Rectal smooth muscle tissue (tissue), 1 donor: ENCODE data around the gene CD8B2.

Experiments used
- H3K27ac ChIP-seq: one replicate; pipeline ENCODE4 v1.7.0; 2013; ENCODE audit warnings: low read depth, low read length, inconsistent platforms
- H3K27me3 ChIP-seq: one replicate; pipeline ENCODE4 v1.7.0; 2013; ENCODE audit warnings: low read length; ENCODE audit not compliant: control insufficient read depth, insufficient read depth
- H3K36me3 ChIP-seq: one replicate; pipeline ENCODE4 v1.7.0; 2013; ENCODE audit warnings: low read length; ENCODE audit not compliant: control insufficient read depth, insufficient read depth
- H3K4me1 ChIP-seq: one replicate; pipeline ENCODE4 v1.7.0; 2013; ENCODE audit warnings: low read length; ENCODE audit not compliant: control insufficient read depth, insufficient read depth
- H3K4me3 ChIP-seq: one replicate; pipeline ENCODE4 v1.7.0; 2013; ENCODE audit warnings: low read length
- H3K9ac ChIP-seq: one replicate; pipeline ENCODE4 v1.7.0; 2013; ENCODE audit warnings: low read length

CD8B2 gene

DNA sequence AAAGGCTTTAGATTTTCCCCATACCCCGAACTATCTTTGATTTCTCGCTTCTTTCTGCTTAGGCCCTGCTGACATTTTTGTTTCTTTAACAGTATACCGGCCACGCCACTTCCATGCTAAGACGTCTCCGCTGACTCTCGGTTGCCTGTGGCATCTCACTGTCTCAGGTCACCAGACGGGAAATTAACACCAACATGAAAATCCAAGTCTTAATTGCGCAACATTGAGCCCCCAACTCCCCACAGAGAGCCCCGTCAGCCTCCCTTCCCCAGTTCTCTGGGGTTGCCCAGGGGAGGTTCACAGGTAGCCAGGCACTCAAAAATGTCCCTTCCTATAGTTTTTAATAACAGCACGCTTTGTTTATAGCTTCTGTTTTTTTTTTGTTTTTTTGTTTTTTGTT is 30.2 kb downstream of the CD8B2 start:
- no peak overlapping the region for H3K4me3 ChIP-seq
- H3K27ac ChIP-seq, result no peak overlapping the region
- H3K9ac ChIP-seq, result no peak overlapping the region
- no peaks in the 10 kb centered on the region for H3K4me1 ChIP-seq
- H3K36me3 ChIP-seq, result no peaks in the 10 kb centered on the region
- H3K27me3 ChIP-seq, result no peaks in the 10 kb centered on the region

- Histone ChIP-seq H3K9ac (no peak overlapping the region), H3K27me3 (no peaks in the 10 kb centered on the region), H3K4me3 (no peak overlapping the region), H3K4me1 (no peaks in the 10 kb centered on the region), H3K36me3 (no peaks in the 10 kb centered on the region), H3K27ac (no peak overlapping the region)
Measured at GRCh38 chr2:106519767-106520166, 32.6 kb downstream of the CD8B2 start.

GRCh38 chr2:106521016-106521415 is 33.9 kb downstream of the CD8B2 start:
- Histone ChIP-seq H3K4me3 (no peak overlapping the region), H3K36me3 (no peaks in the 10 kb centered on the region), H3K4me1 (no peaks in the 10 kb centered on the region), H3K9ac (no peak overlapping the region), H3K27me3 (no peaks in the 10 kb centered on the region), H3K27ac (no peak overlapping the region)

DNA sequence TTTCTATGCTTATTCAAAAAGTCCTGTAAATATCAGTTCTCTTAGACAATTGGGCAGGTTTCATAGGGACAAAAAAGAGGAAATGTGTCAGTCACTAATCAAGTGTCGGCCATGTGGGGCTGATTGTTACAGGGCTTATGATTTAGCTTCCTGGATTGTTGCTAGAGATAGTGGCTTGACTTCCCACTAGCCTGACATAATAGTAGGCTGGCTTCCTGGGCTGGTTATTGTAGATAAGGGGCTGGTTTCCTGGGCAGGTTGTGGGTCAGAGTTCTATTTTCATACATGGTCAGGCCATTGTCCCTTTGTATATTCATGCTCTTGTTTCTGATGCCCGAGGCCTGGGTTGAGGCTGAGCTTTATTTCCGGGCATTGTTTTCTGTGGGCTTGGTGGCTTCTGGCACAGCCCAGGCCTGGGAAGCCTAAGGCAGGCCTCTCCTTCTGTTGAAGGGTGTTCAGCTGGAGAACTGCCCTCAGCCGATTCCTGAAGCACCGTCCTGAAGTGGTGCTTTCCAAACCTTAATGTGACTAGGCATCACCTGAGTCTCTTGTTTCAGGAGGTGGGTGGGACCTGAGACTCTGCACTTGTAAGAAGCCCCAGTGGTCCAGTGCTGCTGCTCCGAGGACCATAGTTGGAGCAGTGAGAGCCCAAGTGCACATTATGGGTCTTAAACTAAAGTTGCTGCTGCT is 37.0 kb downstream of the CD8B2 start:
- Histone ChIP-seq H3K4me1 (no peaks in the 10 kb centered on the region), H3K27me3 (no peaks in the 10 kb centered on the region), H3K27ac (no peak overlapping the region), H3K9ac (no peak overlapping the region), H3K36me3 (no peaks in the 10 kb centered on the region), H3K4me3 (no peak overlapping the region)

DNA sequence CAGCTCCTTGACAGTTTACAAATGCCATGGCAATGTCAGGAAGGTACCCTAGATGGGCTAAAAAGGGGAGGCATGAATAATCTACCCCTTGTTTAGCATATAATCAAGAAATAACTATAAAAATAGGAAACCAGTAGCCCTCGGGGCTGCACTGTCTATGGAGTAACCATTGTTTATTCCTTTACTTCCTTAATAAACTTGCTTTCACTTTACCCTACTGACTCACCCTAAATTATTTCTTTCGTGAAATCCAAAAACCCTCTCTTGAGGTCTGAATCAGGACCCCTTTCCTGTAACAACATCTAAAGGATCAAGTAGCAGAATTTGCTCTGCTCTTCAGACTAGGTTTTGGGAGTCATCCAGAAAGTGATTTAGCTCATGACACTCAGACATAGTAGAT is 43.7 kb downstream of the CD8B2 start:
- H3K4me3 ChIP-seq, result no peak overlapping the region
- H3K27ac ChIP-seq, result no peak overlapping the region
- no peaks in the 10 kb centered on the region for H3K27me3 ChIP-seq
- no peaks in the 10 kb centered on the region for H3K4me1 ChIP-seq
- H3K36me3 ChIP-seq, result no peaks in the 10 kb centered on the region
- H3K9ac ChIP-seq, result no peak overlapping the region

GRCh38 chr2:106531676-106532214 is 44.6 kb downstream of the CD8B2 start:
- Histone ChIP-seq H3K9ac (no peak overlapping the region), H3K27ac (no peak overlapping the region), H3K4me1 (no peaks in the 10 kb centered on the region), H3K36me3 (no peaks in the 10 kb centered on the region), H3K4me3 (no peak overlapping the region), H3K27me3 (no peaks in the 10 kb centered on the region)

DNA sequence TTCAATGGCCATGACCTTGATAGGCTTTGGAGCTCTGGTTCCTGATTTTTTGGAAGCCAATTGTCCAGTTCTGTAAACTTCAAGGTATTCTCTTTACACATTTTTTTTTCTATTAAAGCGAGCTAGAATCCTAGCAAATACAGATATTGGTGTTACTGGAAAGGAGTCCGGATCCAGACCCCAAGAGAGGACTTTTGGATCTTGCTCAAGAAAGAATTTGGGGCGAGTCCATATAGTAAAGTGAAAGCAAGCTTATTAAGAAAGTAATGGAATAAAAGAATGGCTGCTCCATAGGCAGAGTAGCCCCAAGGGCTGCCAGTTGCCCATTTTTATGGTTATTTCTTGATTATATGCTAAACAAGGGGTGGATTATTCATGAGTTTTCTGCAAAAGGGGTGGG is 45.1 kb downstream of the CD8B2 start:
- Histone ChIP-seq H3K36me3 (no peaks in the 10 kb centered on the region), H3K27ac (no peak overlapping the region), H3K4me1 (no peaks in the 10 kb centered on the region), H3K27me3 (no peaks in the 10 kb centered on the region), H3K9ac (no peak overlapping the region), H3K4me3 (no peak overlapping the region)

GRCh38 chr2:106534471-106534870 is 47.3 kb downstream of the CD8B2 start:
- Histone ChIP-seq H3K4me1 (no peaks in the 10 kb centered on the region), H3K27ac (no peak overlapping the region), H3K9ac (no peak overlapping the region), H3K4me3 (no peak overlapping the region), H3K36me3 (no peaks in the 10 kb centered on the region), H3K27me3 (no peaks in the 10 kb centered on the region)

GRCh38 chr2:106536490-106536889 is 49.3 kb downstream of the CD8B2 start:
- Histone ChIP-seq H3K36me3 (no peaks in the 10 kb centered on the region), H3K4me1 (no peaks in the 10 kb centered on the region), H3K4me3 (no peak overlapping the region), H3K27me3 (no peaks in the 10 kb centered on the region), H3K27ac (no peak overlapping the region), H3K9ac (no peak overlapping the region)

GRCh38 chr2:106537047-106537446 is 49.9 kb downstream of the CD8B2 start:
- Histone ChIP-seq H3K9ac (no peak overlapping the region), H3K27ac (no peak overlapping the region), H3K4me3 (no peak overlapping the region), H3K27me3 (no peaks in the 10 kb centered on the region), H3K4me1 (no peaks in the 10 kb centered on the region), H3K36me3 (no peaks in the 10 kb centered on the region)

DNA sequence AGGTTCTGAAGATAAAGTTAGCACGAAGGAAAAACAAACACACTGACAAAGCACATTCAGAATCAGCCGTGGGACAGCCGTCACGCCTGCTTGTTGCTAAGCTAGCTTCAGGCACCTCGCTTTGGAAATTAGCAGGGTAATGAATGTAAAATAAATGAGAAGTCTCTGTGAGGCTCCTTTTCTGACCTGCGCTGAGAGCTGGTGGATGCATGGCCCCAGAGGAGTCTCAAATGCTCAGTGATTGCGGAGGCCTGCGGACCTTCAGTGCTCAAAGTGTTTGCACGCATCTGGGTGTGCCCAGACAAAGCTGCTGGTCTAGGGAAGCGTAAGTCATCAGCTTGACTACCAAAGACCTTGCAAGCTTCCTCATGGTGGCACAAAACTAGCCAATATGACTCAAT is 50.6 kb downstream of the CD8B2 start:
- Histone ChIP-seq H3K4me1 (no peaks in the 10 kb centered on the region), H3K27me3 (no peaks in the 10 kb centered on the region), H3K27ac (no peak overlapping the region), H3K9ac (no peak overlapping the region), H3K4me3 (no peak overlapping the region), H3K36me3 (no peaks in the 10 kb centered on the region)

DNA sequence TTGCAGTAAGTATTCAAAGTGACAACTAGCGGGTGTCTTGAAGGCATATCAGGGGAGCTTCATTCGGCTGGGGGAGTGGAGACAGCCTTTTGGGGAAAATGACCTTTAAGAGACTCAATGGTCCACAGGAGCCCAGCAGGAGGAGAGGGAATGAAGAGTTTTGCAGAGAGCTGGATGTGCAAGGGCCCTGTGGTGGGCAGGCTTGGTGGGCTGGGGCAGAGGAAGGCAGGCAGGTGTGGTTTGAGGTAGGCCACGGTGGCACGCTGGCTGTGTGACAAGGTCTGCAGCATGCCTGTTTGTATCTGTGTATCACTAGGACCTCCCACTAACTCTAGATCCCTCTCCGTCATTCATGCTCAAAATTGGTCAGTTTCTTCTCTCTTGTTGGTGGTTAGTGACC is 53.7 kb downstream of the CD8B2 start:
- Histone ChIP-seq H3K4me3 (no peak overlapping the region), H3K4me1 (no peaks in the 10 kb centered on the region), H3K36me3 (no peaks in the 10 kb centered on the region), H3K27me3 (no peaks in the 10 kb centered on the region), H3K9ac (no peak overlapping the region), H3K27ac (no peak overlapping the region)

DNA sequence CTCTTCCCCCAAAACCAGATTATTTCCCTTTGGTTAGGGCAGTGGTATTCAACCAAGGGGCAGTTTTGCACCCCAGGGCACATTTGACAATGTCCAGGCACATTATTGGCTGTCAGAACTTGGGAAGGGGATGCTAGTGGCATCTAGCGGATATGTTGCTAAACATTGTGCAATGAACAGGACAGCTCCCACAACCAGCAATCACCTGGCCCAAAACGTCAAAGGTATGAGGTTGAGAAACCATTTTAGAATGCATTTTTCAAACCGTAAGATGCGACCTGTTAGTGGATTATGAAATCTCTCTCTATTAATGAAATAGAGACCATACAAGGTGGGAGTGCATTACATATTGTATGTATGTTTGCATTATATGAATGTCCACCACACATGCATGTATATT is 54.2 kb downstream of the CD8B2 start:
- no peaks in the 10 kb centered on the region for H3K27me3 ChIP-seq
- no peak overlapping the region for H3K4me3 ChIP-seq
- no peaks in the 10 kb centered on the region for H3K36me3 ChIP-seq
- no peak overlapping the region for H3K27ac ChIP-seq
- H3K9ac ChIP-seq, result no peak overlapping the region
- H3K4me1 ChIP-seq, result peaks cover under 1% of the 10 kb centered on the region
